ENCODE measurements around the gene UBL7. TPM values are rescaled to one million over a fixed set of nuclear protein-coding genes. Genes with fewer than 3 reads are reported as not detected.
"Not testable (repeated sequence)": the region's sequence is repeated elsewhere in the genome, so short reads cannot be mapped to it uniquely, and the experiment has no call there.

UBL7 gene
- total RNA-seq, 4 donors from 2014 or later = 4.0 to 157 (median 42.3) TPM

DNA sequence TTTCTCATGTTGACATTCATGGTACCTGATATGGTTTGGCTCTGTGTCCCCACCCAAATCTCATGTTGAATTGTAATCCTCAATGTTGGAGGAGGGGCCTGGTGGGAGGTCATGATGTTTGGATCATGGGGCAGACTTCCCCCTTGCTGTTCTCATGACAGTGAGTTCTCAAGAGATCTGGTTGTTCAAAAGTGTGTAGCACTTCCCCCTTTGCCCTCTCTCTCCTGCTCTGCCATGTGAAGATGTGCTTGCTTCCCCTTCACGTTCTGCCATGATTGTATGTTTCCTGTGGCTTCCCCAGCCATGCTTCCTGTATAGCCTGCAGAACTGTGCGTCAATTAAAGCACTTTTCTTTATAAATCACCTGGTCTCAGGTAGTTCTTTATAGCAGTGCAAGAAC lies 3.3 kb upstream of the UBL7 start:
- in situ Hi-C loops (cut with MboI; ENCODE audit: low pct_ligation_motif_present in 1 of 4, low pct_unique_long_range_greater_than_20kb in 1 of 4, low sequenced_read_pairs in 3 of 4) (no loop called here), intact Hi-C loops (cut with DNase I; ENCODE audit: low total_unique reads) (no loop called here)
- Histone ChIP-seq H3K27ac (no peak overlapping the region), H3K4me3 (no peak overlapping the region), H3K27me3 (no peaks in the 10 kb centered on the region), H3K36me3 (peaks cover 0 to 4% (median 0%) of the 10 kb centered on the region in 4 donors), H3K9me3 (no peaks in the 10 kb centered on the region), H3K4me1 (peaks cover 6 to 22% (median 13%) of the 10 kb centered on the region in 4 donors)
- WGBS, 2 donors (ENCODE audit: low coverage in 1 of 2) = 48 to 69% methylated on average over 2 of the region's 2 CpGs
- TF ChIP-seq EP300 (IDR thresholded peaks at IDR 0.05; ENCODE audit: low read depth) (no peak), POLR2AphosphoS5 (IDR thresholded peaks at IDR 0.05) (no peak), POLR2A (IDR thresholded peaks at IDR 0.05) (no peak)
- TF ChIP-seq, protein P1, sequence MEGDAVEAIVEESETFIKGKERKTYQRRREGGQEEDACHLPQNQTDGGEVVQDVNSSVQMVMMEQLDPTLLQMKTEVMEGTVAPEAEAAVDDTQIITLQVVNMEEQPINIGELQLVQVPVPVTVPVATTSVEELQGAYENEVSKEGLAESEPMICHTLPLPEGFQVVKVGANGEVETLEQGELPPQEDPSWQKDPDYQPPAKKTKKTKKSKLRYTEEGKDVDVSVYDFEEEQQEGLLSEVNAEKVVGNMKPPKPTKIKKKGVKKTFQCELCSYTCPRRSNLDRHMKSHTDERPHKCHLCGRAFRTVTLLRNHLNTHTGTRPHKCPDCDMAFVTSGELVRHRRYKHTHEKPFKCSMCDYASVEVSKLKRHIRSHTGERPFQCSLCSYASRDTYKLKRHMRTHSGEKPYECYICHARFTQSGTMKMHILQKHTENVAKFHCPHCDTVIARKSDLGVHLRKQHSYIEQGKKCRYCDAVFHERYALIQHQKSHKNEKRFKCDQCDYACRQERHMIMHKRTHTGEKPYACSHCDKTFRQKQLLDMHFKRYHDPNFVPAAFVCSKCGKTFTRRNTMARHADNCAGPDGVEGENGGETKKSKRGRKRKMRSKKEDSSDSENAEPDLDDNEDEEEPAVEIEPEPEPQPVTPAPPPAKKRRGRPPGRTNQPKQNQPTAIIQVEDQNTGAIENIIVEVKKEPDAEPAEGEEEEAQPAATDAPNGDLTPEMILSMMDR (IDR thresholded peaks at IDR 0.05) = no peak
- DNase-seq = no peak

DNA sequence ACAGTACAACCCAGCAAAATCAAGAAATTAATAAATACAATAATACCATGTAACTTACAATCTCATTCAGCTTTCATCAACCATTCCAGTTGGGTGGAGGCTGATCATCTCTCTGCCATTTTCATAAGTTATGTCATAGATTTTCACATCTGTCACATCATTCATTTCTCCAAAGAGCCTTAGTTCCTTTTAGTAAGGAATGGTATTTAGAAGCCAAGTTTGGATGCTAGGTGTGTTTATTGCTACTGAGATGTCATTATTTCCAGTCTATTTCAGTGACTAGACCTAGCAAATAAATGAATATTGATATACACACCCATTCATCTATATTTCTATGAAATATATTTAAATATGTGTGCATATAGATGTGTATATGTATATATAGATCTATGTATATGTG lies 2.7 kb upstream of the UBL7 start:
- Histone ChIP-seq H3K27me3 (no peaks in the 10 kb centered on the region), H3K36me3 (peaks cover 0 to 4% (median 0%) of the 10 kb centered on the region in 4 donors), H3K27ac (no peak overlapping the region), H3K4me1 (peaks cover 6 to 22% (median 13%) of the 10 kb centered on the region in 4 donors), H3K4me3 (no peak overlapping the region), H3K9me3 (no peaks in the 10 kb centered on the region)
- DNase-seq = no peak
- TF ChIP-seq POLR2AphosphoS5 (IDR thresholded peaks at IDR 0.05) (no peak), POLR2A (IDR thresholded peaks at IDR 0.05) (no peak), EP300 (IDR thresholded peaks at IDR 0.05; ENCODE audit: low read depth) (no peak)
- TF ChIP-seq, protein P1 (IDR thresholded peaks at IDR 0.05) = no peak
- intact Hi-C loops (cut with DNase I; ENCODE audit: low total_unique reads) (no loop called here), in situ Hi-C loops (cut with MboI; ENCODE audit: low pct_ligation_motif_present in 1 of 4, low pct_unique_long_range_greater_than_20kb in 1 of 4, low sequenced_read_pairs in 3 of 4) (no loop called here)

DNA sequence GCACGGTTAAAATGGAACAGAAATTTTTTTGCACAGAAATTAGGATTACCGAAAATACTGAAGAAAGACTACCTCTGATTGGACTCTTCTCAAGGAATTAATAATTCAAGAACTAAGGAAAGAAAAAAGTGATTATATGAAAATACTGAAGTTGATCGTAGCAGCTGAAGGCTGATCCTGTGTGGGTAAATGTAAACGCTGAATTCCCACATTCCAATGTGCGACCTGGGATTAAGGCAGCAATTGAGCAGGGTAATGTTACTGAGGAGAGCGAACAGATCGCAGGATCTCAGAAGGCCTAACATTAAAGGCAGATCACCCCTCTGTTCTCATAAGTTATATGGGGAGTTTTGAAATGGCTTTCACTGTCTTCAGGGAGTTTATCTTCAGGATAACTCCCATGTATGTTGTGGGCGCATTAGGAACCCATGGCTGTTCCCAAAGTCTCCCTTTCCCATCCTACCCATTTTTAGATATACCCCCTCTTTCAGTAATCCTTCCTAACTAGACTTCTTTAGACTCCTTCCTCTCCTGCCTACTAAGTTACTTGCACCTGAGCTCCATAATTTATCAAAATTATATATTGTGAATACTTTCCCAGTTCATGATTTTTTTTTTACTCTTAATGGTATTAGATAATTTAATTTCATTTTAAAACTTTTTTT lies 1.0 kb upstream of the UBL7 start:
- DNase-seq = no peak
- Histone ChIP-seq H3K27ac (peak overlapping the region; percentile 78 to 90 (median 84)), H3K36me3 (peaks cover 0 to 9% (median 3%) of the 10 kb centered on the region in 4 donors), H3K4me3 (peak overlapping the region in 3 of 4 donors; percentile 69 to 76 (median 70)), H3K27me3 (no peaks in the 10 kb centered on the region), H3K9me3 (no peaks in the 10 kb centered on the region), H3K4me1 (peaks cover 6 to 22% (median 13%) of the 10 kb centered on the region in 4 donors)
- in situ Hi-C loops (cut with MboI; ENCODE audit: low pct_ligation_motif_present in 1 of 4, low pct_unique_long_range_greater_than_20kb in 1 of 4, low sequenced_read_pairs in 3 of 4) = no loop called here
- TF ChIP-seq, protein P1 (IDR thresholded peaks at IDR 0.05) = no peak
- TF ChIP-seq EP300 (IDR thresholded peaks at IDR 0.05; ENCODE audit: low read depth) (no peak), POLR2A (IDR thresholded peaks at IDR 0.05) (no peak), POLR2AphosphoS5 (IDR thresholded peaks at IDR 0.05) (no peak)
- intact Hi-C loops (cut with DNase I; ENCODE audit: low total_unique reads) = no loop called here
- WGBS, 2 donors (ENCODE audit: low coverage in 1 of 2) = 17 to 25% methylated on average over 8 of the region's 8 CpGs

DNA sequence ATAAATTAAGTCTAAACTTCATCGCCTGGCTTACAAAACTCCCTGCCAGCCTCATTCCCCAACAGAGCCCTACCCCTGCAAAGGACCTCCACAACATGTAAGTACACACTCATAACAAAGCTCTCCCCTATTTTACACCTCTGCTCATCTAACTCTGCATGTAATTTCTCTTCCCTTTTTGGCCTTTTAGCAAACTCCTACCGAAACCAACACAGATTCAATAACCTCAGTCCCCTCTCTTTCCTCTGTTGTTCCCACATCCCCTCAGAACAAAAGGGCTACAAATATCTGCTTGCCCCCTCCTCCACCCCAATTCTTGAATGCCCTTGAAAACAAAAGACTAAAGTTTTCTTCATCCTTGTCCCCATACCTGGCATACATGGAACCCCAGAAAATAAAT lies 662 bp downstream of the UBL7 start:
- no peaks in the 10 kb centered on the region for H3K27me3 ChIP-seq
- no peak for DNase-seq
- no peaks in the 10 kb centered on the region for H3K9me3 ChIP-seq
- peaks cover 0 to 18% (median 7%) of the 10 kb centered on the region in 4 donors for H3K36me3 ChIP-seq
- intact Hi-C loops (cut with DNase I; ENCODE audit: low total_unique reads) (no loop called here), in situ Hi-C loops (cut with MboI; ENCODE audit: low pct_ligation_motif_present in 1 of 4, low pct_unique_long_range_greater_than_20kb in 1 of 4, low sequenced_read_pairs in 3 of 4) (no loop called here)
- H3K4me1 ChIP-seq = peaks cover 6 to 22% (median 13%) of the 10 kb centered on the region in 4 donors
- H3K27ac ChIP-seq = peak overlapping the region; percentile 78 to 90 (median 84)
- WGBS, 2 donors (ENCODE audit: low coverage in 1 of 2) = 45 to 57% methylated on average over 2 of the region's 2 CpGs
- H3K4me3 ChIP-seq = peak overlapping the region; percentile 42 to 76 (median 70)
- TF ChIP-seq POLR2AphosphoS5 (IDR thresholded peaks at IDR 0.05) (no peak), POLR2A (IDR thresholded peaks at IDR 0.05) (no peak), EP300 (IDR thresholded peaks at IDR 0.05; ENCODE audit: low read depth) (no peak)
- TF ChIP-seq, protein P1 (IDR thresholded peaks at IDR 0.05) = no peak

DNA sequence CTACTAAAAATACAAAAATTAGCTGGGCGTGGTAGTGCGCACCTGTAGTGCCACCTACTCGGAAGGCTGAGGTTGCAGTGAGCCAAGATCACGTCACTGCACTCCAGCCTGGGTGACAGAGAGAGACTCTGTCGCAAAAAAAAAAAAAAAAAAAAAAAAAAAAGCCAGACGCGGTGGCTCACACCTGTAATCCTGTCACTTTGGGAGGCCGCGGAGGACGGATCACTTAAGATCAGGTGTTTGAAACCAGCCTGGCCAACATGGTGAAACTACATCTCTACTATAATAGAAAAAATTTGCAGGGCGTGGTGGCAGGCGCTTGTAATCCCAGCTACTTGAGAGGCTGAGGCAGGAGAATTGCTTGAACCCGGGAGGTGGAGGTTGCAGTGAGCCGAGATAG lies 1.2 kb downstream of the UBL7 start:
- Histone ChIP-seq H3K4me3 (peak overlapping the region in 2 of 4 donors; percentile 69 to 76), H3K4me1 (peaks cover 6 to 22% (median 13%) of the 10 kb centered on the region in 4 donors), H3K36me3 (peaks cover 0 to 23% (median 7%) of the 10 kb centered on the region in 4 donors), H3K27ac (peak overlapping the region in 1 of 4 donors; percentile 90)
- 90 to 97% methylated on average over 5 to 14 of the region's 14 CpGs for WGBS, 2 donors (ENCODE audit: low coverage in 1 of 2)
- H3K9me3 ChIP-seq; DNase-seq; H3K27me3 ChIP-seq; intact Hi-C loops (cut with DNase I; ENCODE audit: low total_unique reads); in situ Hi-C loops (cut with MboI; ENCODE audit: low pct_ligation_motif_present in 1 of 4, low pct_unique_long_range_greater_than_20kb in 1 of 4, low sequenced_read_pairs in 3 of 4): not testable (repeated sequence)
